HG03457 (cell line): ENCODE results near the gene NCAPH2.
A peak's percentile ranks its signal among the peaks of the same experiment; 100 is the strongest.

ENCODE experiments used
- ATAC-seq: cut with Tn5 transposase; IDR thresholded peaks from one replicate; pipeline ENCODE4 v1.9.1; 2021; ENCODE audit warnings: moderate number of reproducible peaks; ENCODE audit not compliant: unreplicated experiment

The NCAPH2 gene

GRCh38 chr22:50488886-50489285 is 19.1 kb upstream of the NCAPH2 start:
- no peak for ATAC-seq

GRCh38 chr22:50489363-50490243 is 18.4 kb upstream of the NCAPH2 start:
- ATAC-seq = no peak

- no peak for ATAC-seq
Observed at GRCh38 chr22:50490531-50491308, 17.3 kb upstream of the NCAPH2 start.

GRCh38 chr22:50497093-50497492 is 10.9 kb upstream of the NCAPH2 start:
- no peak for ATAC-seq

GRCh38 chr22:50498322-50498890 is 9.6 kb upstream of the NCAPH2 start:
- ATAC-seq = no peak

GRCh38 chr22:50500452-50500851 is 7.6 kb upstream of the NCAPH2 start:
- no peak for ATAC-seq

GRCh38 chr22:50502096-50502495 is 5.9 kb upstream of the NCAPH2 start:
- ATAC-seq = no peak

GRCh38 chr22:50502628-50503474 is 5.2 kb upstream of the NCAPH2 start:
- ATAC-seq = no peak

- ATAC-seq = no peak
Observed at GRCh38 chr22:50503475-50504145, 4.4 kb upstream of the NCAPH2 start.

- no peak for ATAC-seq
Observed at GRCh38 chr22:50504369-50505211, 3.4 kb upstream of the NCAPH2 start.

- no peak for ATAC-seq
Observed at GRCh38 chr22:50505276-50505775, 2.7 kb upstream of the NCAPH2 start.

GRCh38 chr22:50505776-50506610 is 2.0 kb upstream of the NCAPH2 start:
- ATAC-seq = no peak

- peak; percentile 5 for ATAC-seq
Observed at GRCh38 chr22:50506611-50507420, 1.2 kb upstream of the NCAPH2 start.

- peak; percentile 42 for ATAC-seq
Observed at GRCh38 chr22:50507421-50507990, 518 bp upstream of the NCAPH2 start, which contains the start of gene LMF2. TSS of gene LMF2 (minus strand) at chr22:50507702. CDS start at chr22:50507675, 27 bp downstream.

GRCh38 chr22:50508897-50509296 is 873 bp downstream of the NCAPH2 start:
- no peak for ATAC-seq

- no peak for ATAC-seq
Observed at GRCh38 chr22:50513175-50513574, 5.2 kb downstream of the NCAPH2 start.

GRCh38 chr22:50516068-50516467 is 8.0 kb downstream of the NCAPH2 start:
- no peak for ATAC-seq
